Mesodermal cell (in vitro differentiated cells): Measurements from ENCODE around the gene ITPA.
"Not testable (repeated sequence)": the region's sequence is repeated elsewhere in the genome, so short reads cannot be mapped to it uniquely, and the experiment has no call there.

Experiments
- H3K27ac ChIP-seq: 2 replicates; pipeline ENCODE4 v1.7.0; 2013; ENCODE audit warnings: mild to moderate bottlenecking, low read depth, low read length, moderate library complexity; ENCODE audit not compliant: severe bottlenecking
- H3K36me3 ChIP-seq: 2 replicates; pipeline ENCODE4 v1.7.1; 2013; ENCODE audit warnings: mild to moderate bottlenecking, low read length, moderate library complexity; ENCODE audit not compliant: control insufficient read depth, insufficient read depth
- H3K4me1 ChIP-seq: one replicate; pipeline ENCODE4 v1.7.1; 2013; ENCODE audit warnings: mild to moderate bottlenecking, low read length; ENCODE audit not compliant: insufficient read depth, control insufficient read depth, poor library complexity, severe bottlenecking
- H3K4me3 ChIP-seq: 2 replicates; pipeline ENCODE4 v1.7.0; 2013; ENCODE audit warnings: low read length, control low read depth, mild to moderate bottlenecking; ENCODE audit not compliant: insufficient read depth, poor library complexity, severe bottlenecking; ENCODE audit errors: extremely low read depth
- H3K9me3 ChIP-seq: 2 replicates; pipeline ENCODE4 v1.7.1; 2013; ENCODE audit warnings: mild to moderate bottlenecking, low read length, moderate library complexity; ENCODE audit not compliant: control insufficient read depth
- WGBS, 2 experiments: methylation state at CpG; one replicate each; pipeline ENCODE4 v1.1.5; 2013; ENCODE audit warnings: missing lambda C conversion rate in 2 of 2; ENCODE audit not compliant: insufficient coverage in 2 of 2; 5-methylcytosine and 5-hydroxymethylcytosine counted together

ITPA gene

GRCh38 chr20:3175270-3175669, 34.0 kb upstream of the ITPA start:
- peaks cover 3% of the 10 kb centered on the region for H3K4me1 ChIP-seq
- WGBS, 2 experiments = 70% methylated on average over 1 of the region's 1 CpG; no CpG with 5 or more reads in 1 of the 2 experiments
- H3K36me3 ChIP-seq = no peaks in the 10 kb centered on the region
- H3K9me3 ChIP-seq = no peaks in the 10 kb centered on the region
- H3K27ac ChIP-seq = no peak overlapping the region
- peak overlapping the region; percentile 67 for H3K4me3 ChIP-seq

GRCh38 chr20:3177746-3178485, 31.4 kb upstream of the ITPA start:
- WGBS, 2 experiments = 71 to 89% methylated on average over 2 to 5 of the region's 8 CpGs
- Histone ChIP-seq H3K9me3 (no peaks in the 10 kb centered on the region), H3K36me3 (no peaks in the 10 kb centered on the region), H3K27ac (no peak overlapping the region), H3K4me1 (no peaks in the 10 kb centered on the region), H3K4me3 (no peak overlapping the region)

GRCh38 chr20:3180319-3180718, 29.0 kb upstream of the ITPA start:
- WGBS, 2 experiments = 65 to 73% methylated on average over 2 of the region's 4 CpGs
- Histone ChIP-seq H3K4me3 (no peak overlapping the region), H3K9me3 (no peaks in the 10 kb centered on the region), H3K27ac (no peak overlapping the region), H3K36me3 (no peaks in the 10 kb centered on the region), H3K4me1 (no peaks in the 10 kb centered on the region)

- Histone ChIP-seq H3K27ac (no peak overlapping the region), H3K36me3 (no peaks in the 10 kb centered on the region), H3K4me1 (no peaks in the 10 kb centered on the region), H3K4me3 (no peak overlapping the region), H3K9me3 (no peaks in the 10 kb centered on the region)
- 90% methylated on average over 2 of the region's 5 CpGs; no CpG with 5 or more reads in 1 of the 2 experiments for WGBS, 2 experiments
Measured at GRCh38 chr20:3181270-3181669, 28.0 kb upstream of the ITPA start.

- H3K36me3 ChIP-seq, H3K4me3 ChIP-seq, H3K27ac ChIP-seq, H3K4me1 ChIP-seq, H3K9me3 ChIP-seq: not testable (repeated sequence)
- WGBS, 2 experiments = 88 to 93% methylated on average over 3 to 5 of the region's 5 CpGs
Measured at GRCh38 chr20:3182429-3182828, 26.9 kb upstream of the ITPA start.

DNA sequence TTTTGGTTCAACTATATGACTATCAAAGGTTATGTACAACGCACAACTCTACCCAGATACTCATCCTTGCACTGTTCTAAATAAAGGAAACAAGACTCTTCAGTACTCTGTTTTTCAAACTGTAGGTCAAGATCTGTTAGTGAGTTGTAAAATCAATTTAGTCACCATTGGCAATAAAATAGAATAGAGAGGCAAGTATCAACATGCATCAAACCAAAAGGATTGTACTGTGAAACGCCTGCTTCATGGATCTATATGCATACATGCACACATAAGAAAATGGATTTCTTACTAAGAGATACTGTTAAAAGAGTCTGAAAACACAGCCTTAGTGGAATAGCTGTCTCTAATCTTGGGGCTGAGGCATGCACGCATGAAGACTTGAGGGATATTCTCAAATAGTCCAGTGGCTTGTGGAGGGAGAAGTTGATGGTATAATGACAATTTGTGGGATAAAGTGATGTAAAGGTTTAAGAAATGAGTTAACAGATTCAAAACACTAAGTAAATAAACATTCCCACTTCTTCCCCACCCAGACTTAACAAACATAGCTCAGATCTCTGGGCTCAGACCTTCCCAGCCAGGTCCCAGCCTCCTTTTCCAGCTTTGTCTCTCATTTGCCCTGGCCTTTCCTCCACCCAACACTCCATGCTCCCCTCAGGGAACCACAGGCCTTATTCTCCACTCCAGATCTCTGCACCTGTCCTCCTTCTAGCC, 25.2 kb upstream of the ITPA start:
- H3K4me3 ChIP-seq = no peak overlapping the region
- no peaks in the 10 kb centered on the region for H3K9me3 ChIP-seq
- H3K4me1 ChIP-seq = no peaks in the 10 kb centered on the region
- no peak overlapping the region for H3K27ac ChIP-seq
- peaks cover 4% of the 10 kb centered on the region for H3K36me3 ChIP-seq
- 89% methylated on average over 1 of the region's 3 CpGs; no CpG with 5 or more reads in 1 of the 2 experiments for WGBS, 2 experiments

- H3K4me1 ChIP-seq, H3K9me3 ChIP-seq, H3K4me3 ChIP-seq, H3K27ac ChIP-seq: not testable (repeated sequence)
- peaks cover 34% of the 10 kb centered on the region for H3K36me3 ChIP-seq
- 91 to 94% methylated on average over 7 to 8 of the region's 9 CpGs for WGBS, 2 experiments
Measured at GRCh38 chr20:3187861-3188260, 21.4 kb upstream of the ITPA start.

DNA sequence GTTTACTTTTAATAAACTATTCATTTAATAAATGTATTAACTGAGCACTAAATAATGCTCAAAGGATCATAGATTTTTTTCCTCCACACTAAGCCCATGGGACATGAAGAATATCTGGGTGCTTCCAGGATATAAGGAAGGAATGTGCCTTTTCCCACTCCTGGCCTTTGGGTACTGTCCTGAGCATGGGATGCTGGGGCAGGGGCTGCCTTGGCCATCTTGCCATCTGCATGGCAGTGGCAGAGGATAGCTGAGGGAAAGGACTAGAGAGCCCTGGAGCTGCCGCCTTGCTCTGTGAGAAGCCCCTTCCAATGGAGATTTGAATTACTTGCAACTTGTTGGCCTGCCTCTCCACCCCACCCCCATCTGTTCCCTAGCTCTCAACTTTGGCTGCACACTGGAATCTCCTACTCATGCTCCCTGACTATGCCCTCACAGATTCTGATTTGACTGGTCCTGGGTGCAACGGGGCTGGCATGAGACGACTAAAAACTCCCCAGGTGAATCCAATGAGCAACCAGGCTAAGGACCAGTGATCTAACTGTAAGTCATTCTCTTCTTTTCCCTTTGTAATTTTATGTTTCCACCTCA, 20.4 kb upstream of the ITPA start:
- 81 to 96% methylated on average over 3 of the region's 3 CpGs for WGBS, 2 experiments
- no peaks in the 10 kb centered on the region for H3K4me1 ChIP-seq
- H3K36me3 ChIP-seq = peaks cover 40% of the 10 kb centered on the region
- H3K4me3 ChIP-seq = no peak overlapping the region
- H3K27ac ChIP-seq = no peak overlapping the region
- no peaks in the 10 kb centered on the region for H3K9me3 ChIP-seq

- H3K36me3 ChIP-seq = peaks cover 48% of the 10 kb centered on the region
- 86 to 100% methylated on average over 3 of the region's 4 CpGs for WGBS, 2 experiments
- H3K4me3 ChIP-seq = no peak overlapping the region
- no peaks in the 10 kb centered on the region for H3K9me3 ChIP-seq
- H3K4me1 ChIP-seq = no peaks in the 10 kb centered on the region
- H3K27ac ChIP-seq = no peak overlapping the region
Measured at GRCh38 chr20:3189561-3190131, 19.7 kb upstream of the ITPA start.

DNA sequence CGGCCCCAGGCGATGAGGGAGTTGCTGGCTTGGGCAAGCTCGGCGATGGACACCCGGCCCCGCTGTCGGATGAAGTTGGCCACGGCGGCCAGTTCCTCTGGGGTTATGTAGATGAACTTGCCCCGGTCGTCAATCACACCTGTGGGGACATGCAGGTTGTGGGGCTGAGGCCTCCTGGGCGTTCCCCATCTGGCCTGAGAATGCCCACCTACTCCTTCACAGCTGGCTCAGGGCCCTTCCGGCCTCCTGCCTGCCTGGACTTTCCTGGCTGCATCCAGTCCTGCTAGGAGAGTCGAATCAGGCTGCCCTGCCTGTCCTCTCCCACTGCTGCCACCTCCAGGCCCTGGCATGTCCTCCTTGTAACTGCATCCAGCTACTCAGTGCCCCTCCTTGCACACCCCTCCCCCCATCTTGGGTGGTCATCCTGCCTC, 18.6 kb upstream of the ITPA start:
- Histone ChIP-seq H3K9me3 (no peaks in the 10 kb centered on the region), H3K27ac (no peak overlapping the region), H3K4me1 (no peaks in the 10 kb centered on the region), H3K36me3 (peaks cover 53% of the 10 kb centered on the region), H3K4me3 (no peak overlapping the region)
- 92 to 96% methylated on average over 10 to 14 of the region's 14 CpGs for WGBS, 2 experiments
